Stimulated activated CD8-positive, alpha-beta memory T cell treated with anti-CD3 and anti-CD28 coated beads, Interleukin-2, amount 100 ng/mL, for 48 hours (primary cell): ENCODE data around the gene DOCK10.

ENCODE experiments used
- DNase-seq, 2 donors: peaks; one replicate each; pipeline ENCODE4 v3.0.0-alpha.2; 2020; ENCODE audit warnings: low read depth in 2 of 2

Gene DOCK10

DNA sequence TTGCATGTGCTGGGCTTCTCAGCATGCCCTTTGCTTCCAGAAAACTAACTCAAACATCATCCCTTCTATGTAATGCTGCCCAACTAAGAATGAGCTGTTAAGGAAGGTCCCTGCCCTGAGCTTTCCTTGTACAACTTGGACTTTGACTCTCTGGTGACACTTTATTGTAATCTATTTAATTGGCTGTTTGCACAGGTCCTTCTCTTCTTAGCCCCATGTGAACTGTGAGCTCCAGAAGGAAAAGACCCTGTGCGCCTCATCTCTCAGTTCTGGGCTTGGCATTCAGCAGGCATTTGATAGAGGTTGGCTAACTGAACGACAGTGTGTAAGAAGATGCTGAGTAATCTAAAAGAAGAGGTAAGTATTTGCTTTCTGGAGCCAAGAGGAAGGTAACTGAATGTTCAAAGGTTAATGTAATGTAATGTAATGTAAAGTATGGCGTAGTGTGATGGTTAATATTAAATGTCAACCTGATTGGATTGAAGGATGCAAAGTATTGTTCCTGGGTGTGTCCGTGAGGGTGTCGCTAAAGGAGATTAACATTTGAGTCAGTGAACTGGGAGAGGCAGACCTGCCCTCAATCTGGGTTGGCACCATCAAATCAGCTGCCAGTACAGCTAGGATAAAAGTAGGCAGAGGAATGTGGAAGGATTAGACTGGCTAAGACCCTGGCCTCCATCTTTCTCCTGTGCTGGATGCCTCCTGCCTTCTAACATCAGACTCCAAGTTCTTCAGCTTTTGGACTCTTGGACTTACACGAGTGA is 265.3 kb downstream of the DOCK10 start:
- no peak for DNase-seq

GRCh38 chr2:224775647-224776046 is 266.6 kb downstream of the DOCK10 start:
- DNase-seq = no peak

DNA sequence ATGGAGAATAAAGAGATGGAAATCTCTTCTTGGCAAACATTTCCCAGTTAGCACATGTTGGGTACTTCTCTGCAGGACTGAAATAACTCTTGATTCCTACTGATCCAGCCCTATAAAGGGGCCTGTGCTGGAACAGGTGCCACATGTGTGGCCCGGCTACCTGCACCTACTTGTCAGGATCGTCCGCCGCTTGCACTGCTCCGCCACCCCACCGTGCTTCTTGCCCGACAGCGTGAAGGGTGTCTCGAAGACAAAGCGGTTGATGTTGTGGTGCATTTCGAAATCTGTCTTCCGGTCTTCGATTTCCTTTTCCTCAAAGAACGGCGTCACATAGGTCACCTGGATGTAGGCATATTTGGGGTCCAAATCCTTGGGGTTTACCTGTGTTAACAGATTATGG is 267.5 kb downstream of the DOCK10 start:
- no peak for DNase-seq

DNA sequence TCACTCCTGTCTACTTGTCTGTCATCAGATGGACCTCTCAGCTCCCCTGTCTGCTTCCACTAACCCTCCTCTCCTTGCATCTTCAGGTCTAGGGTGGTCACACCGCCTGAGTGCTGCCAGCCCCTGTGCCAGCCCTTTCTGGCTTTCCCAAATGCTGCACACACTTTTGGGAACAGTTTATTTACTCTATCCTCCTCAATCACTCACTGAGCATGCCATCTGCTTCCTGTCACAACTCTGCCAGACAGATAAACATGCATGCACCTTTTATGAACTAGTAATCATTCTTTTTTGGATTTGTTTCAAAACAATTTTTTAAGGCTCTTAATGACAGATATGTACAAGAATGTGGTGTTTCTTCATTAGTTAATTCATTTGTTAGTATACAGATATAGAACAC is 269.8 kb downstream of the DOCK10 start:
- no peak for DNase-seq

- no peak for DNase-seq
These were observed 272.8 kb downstream of the DOCK10 start for GRCh38 chr2:224769489-224769888.

DNA sequence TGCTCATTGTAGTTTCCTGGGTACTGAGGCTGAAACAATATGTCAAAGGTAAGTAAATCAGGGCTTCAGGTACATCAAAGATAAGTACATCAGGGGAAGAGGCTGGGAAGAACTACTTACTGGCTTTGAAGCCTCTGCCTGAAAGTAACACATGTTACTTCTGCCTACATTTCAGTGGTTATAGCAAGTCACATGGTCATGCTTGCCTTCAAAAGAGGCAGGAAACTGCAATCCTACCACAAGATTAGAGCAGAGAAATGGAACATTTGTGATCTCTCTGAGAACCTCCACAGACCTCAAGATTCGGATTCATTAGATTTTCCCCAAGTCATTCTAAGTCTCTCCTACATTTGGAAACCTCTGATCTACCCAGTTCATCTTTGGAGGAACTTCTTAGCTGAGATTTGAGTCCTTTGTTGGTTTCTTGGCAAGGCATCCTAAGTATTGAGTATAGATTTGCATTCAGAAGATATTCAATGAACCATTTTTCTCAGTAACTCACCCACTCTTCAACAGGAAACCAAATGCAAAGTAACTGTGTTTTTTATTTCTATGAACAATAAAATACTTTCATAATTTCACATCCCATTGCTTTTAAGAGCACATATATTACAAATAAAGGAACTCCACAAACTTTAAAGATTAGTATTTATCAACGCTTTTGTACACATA is 277.6 kb downstream of the DOCK10 start:
- DNase-seq = no peak

- no peak for DNase-seq
These were observed 284.2 kb downstream of the DOCK10 start for GRCh38 chr2:224757934-224758548.

- no peak for DNase-seq
These were observed 288.3 kb downstream of the DOCK10 start for GRCh38 chr2:224753743-224754540.

DNA sequence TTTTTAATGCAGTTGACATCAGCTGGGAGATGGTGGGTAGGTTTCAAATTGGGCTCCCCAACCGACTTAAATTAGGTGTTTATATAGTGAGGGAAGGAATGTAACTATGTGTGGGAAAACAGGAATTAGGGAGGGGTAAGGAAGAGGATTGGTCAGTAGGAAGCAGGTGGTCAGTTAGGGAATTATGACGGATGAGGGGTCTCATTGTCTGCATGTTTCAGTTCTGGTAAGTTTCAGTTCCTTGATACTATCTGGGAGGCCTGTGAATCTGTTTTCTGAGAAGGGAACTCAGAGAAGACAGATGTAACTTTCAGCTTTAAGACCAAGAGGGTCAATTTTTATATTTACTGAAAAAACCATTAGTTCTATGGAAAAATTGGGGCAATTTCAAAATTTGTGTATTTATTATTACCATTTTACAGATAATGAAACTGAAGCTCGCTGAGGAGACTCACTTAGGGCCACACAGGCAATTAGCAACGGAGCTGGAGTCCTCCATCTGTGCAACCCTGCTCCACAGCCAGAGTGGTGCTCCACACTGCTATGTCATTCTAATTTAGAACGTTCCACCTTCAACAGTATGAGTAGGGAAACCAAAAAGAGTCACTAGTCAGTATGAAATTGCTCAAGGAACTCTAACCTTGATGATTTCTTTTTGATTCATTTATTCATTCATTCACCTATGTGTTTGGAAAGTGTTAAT is 290.1 kb downstream of the DOCK10 start:
- no peak for DNase-seq

- no peak for DNase-seq
These were observed 293.1 kb downstream of the DOCK10 start for GRCh38 chr2:224749136-224749535.

DNA sequence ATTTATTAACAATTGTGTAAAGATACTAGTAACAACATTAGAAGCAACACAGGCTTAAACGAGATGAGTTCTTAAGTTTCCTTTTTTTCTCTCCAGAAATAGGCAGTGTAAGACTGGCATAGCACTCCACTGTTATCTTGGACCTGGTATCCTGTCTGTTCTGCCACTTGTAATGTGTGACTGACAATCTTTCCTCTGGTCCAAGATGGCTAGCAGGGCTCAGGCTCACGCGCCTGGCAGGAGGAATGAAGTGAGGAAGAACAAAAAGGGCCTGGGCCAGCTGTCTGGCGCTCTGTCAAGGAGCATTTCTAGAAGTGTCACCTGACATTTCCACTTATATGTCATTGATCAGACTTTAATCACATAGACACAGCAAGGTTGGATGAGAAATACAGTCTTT is 294.5 kb downstream of the DOCK10 start:
- DNase-seq = no peak

DNA sequence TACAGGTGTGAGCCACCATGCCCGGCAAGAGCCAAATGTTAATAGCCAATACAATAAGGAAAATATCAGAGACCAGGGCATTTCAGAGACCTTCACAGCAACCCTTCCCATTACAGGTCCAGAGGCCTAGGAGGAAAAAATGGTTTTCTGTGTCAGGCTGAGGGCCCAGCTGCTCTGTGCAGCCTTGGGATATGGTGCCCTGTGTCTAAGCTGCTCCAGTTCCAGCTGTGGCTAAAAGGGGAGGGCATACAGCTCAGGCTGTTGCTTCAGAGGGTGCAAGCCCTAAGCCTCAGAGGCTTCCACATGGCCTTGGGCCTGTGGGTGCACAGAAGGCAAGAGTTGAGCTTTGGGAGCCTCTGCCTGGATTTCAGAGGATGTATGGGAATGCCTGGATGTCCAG is 306.0 kb downstream of the DOCK10 start:
- no peak for DNase-seq

GRCh38 chr2:224734949-224735348 is 307.3 kb downstream of the DOCK10 start:
- no peak for DNase-seq

DNA sequence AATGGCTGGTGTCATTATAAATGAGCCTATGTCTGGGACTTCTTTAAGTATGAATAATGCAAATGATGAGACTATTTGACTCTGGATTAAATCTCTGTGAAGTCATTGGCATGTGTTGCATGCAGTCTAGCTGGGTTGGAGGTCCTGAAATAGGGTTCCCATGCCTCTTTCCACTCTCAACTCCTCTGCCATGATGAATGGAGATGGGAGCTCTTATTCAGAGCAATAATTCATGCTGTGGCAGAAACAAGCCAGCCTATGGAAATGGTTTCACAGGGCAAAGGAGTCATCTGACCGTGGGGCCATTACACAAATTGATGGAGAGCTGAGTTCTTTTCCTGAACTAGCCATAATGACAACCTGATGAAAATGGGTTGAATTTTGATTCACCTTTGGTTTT is 310.6 kb downstream of the DOCK10 start:
- no peak for DNase-seq

DNA sequence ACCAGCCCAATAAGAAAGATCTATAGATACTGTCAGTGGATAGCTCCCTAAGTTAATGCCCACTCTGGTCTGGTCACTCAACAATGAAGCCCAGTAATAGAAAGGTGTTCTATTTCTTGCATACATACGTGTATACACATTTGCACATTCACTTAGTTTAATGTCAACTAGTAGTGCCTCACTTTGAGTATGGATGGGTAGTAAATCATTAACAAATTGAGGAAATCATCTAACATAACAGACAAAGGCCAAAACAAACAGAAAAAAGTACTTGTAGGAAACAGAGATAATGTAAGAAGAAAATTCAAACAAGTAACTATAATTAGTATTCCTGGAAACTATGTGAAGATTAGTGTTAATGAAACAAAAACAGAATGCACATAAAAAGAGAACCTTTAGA is 312.8 kb downstream of the DOCK10 start:
- no peak for DNase-seq

- no peak for DNase-seq
These were observed 317.9 kb downstream of the DOCK10 start for GRCh38 chr2:224724331-224724730.

GRCh38 chr2:224723586-224724217 is 318.6 kb downstream of the DOCK10 start:
- no peak for DNase-seq

GRCh38 chr2:224722770-224723169 is 319.5 kb downstream of the DOCK10 start:
- no peak for DNase-seq

- DNase-seq = no peak
These were observed 320.0 kb downstream of the DOCK10 start for GRCh38 chr2:224722250-224722649.

- no peak for DNase-seq
These were observed 325.3 kb downstream of the DOCK10 start for GRCh38 chr2:224716921-224717320.

- no peak for DNase-seq
These were observed 326.1 kb downstream of the DOCK10 start, which contains the start of gene CCDC195 for GRCh38 chr2:224716201-224716600. Gene CCDC195 (minus strand): TSS chr2:224716365. CDS start chr2:224716365, 0 bp downstream.
